NCI-H1092 (cell line): ENCODE measurements around the gene PATJ.
"Not testable (repeated sequence)": the region's sequence is repeated elsewhere in the genome, so short reads cannot be mapped to it uniquely, and the experiment has no call there.

Experiments used
- DNase-seq: peaks from one replicate; lab custom pipeline; 2025; lab: John Stamatoyannopoulos, UW

The PATJ gene

DNA sequence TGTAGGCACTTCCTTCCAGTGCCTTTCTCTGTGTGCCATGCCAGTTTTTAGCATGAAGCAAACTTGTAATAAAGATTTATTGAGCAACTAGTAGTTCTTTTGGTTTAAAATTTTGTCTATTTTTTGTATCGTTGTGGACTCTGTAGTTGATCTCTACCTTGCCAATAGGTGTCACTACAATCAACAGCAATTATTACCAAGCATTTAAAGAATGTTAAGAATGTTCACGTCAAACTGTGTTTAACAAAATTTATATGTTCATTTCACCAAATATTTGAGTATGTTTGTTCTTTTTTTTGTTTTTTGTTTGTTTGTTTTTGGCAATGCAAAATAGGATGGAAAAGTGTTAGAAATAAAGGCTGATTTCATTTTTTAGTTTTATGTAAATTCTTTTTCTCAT is 208.1 kb downstream of the PATJ start:
- no peak for DNase-seq

DNA sequence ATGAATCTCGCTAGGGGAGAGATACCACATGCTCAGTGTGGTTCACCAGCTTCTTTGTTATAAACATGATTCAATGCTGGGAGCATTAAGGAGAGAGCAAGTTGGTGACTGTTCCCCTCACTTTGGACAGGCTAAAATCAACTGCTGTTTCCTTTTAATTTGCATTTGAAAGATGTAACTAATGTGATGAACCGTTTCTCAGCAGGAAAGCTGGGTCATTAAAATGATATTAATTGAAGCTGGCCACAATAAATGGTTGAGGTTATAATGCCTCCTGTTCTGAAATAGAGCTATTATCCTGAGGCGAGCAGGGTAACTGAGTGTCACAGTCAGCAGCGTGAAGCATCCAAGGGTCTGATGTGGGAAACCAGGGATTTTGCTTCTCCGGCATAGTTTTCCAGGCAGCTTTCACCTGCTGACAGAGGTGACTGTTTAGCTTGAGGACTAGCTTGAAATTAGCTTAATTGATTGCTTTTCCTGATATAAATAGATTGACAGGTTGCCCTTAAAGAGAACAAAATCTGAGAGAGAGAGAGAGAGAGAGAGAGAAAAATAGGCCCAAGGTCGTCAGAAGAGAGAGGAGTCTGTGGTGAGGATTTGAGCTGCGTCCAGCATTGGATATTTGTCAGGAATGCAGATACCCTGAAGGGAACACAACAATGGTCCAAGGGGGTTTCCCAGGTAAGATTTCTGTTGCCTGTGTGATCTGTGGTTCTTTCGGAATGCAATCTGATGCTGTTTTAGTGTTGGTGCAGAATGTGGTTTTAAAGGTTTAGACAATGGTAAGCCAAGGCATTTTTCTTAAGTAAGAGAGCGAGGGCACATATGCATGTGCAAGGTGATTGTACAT is 209.7 kb downstream of the PATJ start:
- DNase-seq: no peak

DNA sequence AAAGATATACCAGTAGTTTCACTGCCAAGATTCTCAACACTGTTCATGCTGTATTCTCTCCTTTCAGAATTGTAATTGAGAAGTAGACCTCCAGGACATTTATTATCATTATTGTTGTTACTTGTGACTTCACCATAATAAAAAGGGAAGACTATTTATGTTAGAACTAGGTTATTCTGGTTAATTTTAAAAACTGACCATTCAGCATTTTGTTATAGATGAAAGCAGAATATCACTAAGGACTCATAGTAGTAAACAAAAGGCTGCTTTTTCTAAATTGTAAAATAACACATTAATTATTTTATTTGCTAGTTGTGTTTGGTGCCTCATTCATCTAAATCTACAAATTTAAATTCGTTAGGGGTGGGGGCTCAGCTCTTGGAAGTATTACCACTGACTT is 210.4 kb downstream of the PATJ start:
- DNase-seq: no peak

DNA sequence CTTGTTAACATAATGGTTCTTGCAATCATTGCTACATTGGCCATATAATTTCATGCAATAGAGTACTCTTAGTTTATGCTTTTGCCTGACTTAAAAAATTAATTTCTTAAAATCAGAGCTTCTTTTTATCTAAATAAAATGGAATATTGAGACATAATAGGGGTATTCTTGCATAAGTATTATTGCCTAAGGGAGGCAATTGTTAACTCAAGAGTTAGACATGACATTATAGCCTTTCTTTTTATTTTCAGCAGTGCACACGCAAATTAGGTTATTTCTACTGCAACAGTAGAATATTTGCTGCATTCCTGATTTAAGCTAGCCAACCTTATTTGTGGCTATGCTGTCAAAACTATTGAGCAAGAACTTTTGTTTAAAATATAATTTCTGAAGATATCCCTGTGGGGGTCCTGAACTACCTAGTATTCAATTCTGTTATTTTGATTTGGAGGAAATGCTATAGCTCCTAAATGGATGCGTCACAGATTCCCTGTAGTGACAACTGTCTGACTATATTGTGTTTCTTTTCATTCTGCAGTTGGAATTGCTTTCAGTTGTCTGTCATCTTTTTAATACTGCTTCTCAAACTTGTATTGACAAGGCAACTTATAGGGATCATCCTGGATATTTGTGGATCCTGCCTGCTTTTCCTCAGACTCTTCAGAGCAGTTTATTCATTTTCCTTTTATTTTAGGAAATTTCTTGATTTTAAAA is 211.0 kb downstream of the PATJ start:
- DNase-seq: no peak

DNA sequence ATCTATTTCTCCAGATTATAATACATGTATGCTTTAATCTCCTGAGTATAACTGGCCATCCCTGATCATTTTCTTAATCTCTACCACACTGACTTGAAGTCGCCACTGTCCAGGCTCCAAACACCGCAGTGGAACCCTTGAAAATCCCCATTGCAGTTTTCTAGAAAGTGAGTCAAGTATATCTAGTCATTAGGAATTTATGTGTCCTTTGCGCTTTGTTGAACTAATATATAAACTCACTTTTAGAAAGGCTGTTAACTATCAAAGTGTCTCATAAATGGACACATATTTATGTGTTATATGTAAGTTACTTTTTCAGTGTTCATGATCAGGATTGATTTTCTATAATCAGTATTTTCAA is 211.5 kb downstream of the PATJ start:
- DNase-seq: no peak

DNA sequence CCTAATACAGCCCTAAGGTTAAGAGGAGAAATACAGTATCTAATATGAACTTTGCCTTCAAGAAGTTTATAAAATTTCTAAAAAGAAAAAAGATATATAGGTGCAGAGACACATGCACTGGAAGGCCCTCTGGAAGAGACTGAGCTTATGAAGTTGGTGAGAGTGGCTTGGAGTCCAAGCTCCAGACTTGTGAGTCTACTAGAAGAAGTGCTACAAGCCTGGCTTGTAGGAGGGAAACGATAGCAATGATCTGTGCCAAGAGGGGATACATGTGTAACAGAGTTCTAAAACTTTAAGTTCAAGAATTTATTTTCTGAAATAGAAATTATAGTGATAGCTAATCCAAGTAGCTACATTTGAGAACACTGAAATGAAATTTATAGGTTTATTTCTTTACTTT is 213.0 kb downstream of the PATJ start:
- no peak for DNase-seq

DNA sequence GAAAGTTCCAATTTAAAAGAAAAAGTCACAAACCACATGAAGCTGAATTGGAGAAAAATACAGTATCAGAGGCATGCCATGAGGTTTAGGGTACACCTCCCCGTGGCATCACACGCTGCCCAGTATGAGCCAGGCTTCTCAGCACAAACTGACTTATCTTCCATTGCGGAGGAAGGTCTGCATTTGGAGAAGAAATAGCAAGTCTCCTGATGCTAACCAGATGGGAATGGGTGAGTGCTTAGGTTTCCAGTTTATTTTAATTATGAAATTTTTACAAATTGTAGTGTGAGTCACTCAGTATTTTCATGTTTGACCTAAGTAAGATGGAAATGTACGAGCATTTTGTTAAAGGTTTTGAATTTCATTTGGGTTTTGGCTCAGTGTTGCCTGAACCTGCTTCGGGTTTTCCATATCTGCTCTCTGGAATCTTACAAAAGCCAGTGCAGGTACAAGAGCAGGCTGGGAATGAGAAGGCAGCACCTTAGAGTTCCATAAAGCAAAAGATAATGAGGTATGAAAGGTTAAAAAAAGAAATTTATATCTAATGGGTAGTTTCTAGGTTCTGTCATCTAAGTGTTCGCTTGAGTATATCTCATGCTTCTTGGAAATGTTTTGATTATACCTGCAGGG is 213.9 kb downstream of the PATJ start:
- DNase-seq: no peak

DNA sequence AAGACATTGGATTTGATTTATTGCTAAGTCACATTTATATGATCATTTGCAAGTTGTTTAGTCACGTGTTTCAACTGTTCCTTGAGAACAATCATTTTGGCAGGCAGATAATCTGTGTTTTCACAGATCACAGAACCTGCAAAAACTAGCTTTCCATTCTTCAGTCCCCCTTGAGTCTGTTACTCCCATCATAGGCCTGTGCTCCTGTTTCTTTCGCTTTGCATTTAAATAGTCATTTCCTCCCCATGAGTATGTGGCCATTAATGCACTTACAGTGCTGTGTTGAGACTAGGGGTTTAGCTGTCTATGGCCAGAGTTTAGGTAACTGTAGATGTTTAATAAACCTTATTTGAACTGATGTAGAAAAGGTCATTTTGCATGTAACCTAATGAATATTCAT is 214.5 kb downstream of the PATJ start:
- no peak for DNase-seq

DNA sequence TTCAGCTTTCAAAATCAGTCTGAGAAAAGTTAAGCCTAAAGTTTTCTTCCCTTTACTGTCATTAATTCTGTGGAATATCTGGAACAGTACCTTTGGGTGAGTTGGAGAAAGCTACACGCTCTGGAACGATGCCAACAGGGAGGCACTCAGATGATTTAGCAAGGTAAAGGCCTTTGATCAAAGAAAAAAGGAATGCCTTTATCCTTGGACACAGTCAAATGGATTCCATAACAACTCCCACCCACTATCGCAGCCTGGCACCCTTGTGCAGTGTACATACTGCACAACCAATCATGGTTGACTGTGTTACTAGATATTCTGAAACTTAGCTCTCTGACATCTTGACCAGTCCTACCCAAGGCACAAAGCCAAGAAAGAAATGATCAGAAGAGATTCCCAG is 218.7 kb downstream of the PATJ start:
- no peak for DNase-seq

DNA sequence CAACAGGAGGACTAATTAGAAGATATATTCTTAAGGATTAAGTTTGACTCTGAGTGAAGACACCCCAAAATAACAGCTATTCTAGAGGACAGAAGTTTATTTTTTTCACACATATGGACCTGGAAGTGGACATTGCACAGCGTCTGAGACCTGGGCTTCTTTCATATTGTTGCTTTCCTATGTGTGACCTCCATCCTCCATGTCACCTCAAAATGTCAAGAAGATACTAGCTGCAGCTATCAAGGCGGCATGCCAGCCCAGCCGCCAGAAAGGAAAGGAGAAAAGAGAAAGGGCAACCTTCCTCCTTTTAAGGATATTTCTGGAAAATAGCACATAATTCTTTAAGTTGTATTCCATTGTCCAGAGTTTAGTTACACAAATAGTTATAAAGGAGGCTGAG is 220.4 kb downstream of the PATJ start:
- DNase-seq: no peak

DNA sequence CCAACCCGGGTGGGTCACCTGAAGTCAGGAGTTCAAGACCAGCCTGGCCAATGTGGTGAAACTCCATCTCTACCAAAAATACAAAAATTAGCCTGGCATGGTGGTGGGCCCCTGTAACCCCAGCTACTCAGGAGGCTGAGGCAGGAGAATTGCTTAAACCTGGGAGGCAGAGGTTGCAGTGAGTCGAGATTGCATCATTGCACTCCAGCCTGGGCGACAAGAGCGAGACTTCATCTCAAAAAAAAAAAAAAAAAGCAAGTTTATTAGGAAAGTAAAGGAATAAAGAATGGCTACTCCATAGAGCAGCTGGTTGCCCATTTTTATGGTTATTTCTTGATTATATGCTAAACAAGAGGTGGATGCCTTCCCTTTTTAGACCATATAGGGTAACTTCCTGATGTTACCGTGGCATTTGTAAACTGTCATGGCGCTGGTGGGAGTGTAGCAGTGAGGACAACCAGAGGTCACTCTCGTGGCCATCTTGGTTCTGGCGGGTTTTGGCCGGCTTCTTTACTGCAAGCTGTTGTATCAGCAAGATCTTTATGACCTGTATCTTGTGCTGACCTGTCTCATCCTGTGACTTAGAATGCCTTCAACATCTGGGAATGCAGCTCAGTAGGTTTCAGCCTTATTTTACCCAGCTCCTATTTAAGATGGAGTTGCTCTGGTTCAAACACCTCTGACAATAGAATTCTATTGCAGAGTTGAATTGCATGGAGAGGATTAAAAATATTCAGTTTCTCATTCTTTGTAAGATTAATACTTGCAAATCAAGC is 224.4 kb downstream of the PATJ start:
- DNase-seq: not testable (repeated sequence)

DNA sequence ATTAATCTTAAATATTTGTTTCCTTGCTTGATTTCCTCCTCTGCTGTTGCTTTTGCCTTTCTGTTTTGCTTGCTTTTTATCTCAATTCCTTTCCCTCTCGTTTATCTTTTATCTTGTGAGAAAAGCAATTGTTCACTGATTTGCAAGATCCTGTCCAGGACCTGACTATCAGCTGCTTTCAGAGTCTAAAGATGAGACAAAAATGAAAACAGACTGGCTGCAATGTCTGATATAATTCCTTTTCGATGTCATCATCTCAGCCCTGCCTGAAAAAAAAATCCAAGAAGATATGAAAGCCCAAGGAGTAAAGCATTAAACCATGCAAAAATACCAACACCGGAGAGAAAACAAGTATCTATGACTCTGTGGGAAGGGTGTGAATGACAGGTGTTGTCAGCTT is 225.5 kb downstream of the PATJ start:
- no peak for DNase-seq

DNA sequence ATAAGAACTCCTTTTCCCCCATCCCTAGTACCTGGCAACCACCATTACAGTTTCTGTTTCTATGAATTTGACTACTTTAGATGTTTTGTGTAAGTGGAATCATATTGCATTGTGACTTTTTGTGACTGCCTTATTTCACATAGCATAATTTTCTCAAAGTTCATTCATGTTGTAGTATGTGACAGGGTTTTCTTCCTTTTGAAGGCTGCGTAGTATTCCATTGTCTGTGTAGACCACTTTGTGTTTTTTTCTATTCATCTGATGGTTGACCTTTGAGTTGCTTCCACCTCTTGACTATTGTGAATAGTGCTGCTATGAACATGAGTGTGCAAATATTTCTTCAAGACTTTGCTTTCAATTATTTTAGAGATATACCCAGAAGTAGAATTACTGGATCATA is 226.6 kb downstream of the PATJ start:
- DNase-seq: no peak

DNA sequence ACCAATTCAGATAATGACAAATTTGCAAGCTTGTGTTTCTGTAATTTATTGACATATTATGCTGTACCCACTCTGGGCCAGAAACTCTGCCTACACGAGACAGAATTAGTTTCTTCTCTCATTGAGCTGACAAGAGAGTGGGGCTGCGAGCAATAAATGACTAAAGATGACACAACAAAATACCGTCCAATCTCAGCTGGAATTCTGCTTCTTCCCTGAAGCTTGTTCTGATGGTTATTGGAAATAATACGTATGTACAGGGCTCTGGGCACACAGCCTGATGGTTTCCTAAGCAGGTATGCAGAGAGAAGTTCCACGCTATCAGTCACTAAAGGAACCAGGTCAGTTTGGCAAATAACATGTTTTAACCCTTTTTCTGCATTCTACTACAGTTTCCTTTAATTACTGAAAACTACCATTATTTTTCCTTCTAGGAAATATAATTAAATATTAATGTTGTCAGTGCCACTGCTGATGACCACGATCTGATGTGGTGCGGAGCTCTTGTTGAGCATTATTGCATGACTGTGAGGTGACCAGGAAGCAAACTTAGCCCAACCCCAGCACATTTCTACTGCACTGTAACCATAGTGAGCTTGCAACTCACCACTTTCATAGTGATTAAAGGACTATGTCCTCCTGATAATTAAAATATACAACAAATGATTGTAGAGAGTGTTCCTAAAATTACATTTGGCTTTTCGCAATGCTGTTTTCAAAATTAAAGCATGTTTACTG is 231.0 kb downstream of the PATJ start:
- no peak for DNase-seq

DNA sequence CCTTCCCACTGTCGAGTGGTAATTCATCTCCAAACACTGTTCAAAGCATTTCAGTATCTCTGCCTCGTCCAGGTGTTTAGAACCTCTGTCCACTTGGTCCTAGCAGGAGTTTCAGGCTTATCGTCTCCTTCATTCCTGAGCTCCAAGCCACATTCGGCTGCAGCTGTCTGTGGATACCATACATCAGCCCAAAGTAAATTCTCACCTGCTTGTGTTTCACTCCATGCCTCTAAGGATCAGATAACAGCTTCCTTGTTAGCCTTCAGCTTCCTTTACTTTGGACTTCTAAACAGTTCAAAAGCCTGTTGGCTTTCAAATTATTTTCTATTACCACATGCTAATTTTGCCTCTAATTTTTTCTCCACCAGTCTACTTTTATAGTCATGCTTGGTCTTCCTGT is 233.4 kb downstream of the PATJ start:
- no peak for DNase-seq

DNA sequence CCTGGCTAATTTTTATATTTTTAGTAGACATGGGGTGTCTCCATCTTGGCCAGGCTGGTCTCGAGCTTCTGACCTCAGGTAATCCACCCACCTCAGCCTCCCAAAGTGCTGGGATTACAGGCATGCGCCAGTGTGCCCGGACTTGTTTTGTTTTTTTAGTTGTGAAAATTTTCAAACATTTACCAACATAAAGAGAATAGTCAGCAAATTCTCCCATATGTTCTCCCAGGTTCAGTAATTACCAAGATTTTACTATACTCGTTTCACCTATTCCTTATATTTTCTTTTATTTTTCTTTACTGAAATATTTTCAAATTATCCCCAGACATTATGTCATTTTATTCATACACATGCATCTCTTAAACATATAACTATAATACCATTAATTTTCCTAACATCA is 234.3 kb downstream of the PATJ start:
- no peak for DNase-seq

DNA sequence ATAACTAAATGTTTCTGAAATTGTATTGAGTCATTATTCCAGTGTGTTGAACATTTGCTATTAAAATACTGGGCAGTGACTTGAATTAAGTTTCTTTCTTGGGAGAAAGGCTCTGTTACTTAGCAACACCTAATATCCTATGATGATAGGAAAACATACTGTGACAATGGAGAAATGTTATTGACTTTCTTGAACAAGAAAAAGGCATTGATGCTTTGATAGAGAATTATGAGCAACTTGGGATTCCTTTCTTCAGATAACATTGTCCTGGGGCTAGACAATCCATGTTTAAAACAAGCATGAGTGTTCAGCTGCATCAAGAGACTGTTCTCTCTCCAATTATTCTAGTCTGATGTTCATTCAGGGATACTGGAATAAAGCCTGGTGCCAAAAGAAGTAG is 236.5 kb downstream of the PATJ start:
- no peak for DNase-seq

DNA sequence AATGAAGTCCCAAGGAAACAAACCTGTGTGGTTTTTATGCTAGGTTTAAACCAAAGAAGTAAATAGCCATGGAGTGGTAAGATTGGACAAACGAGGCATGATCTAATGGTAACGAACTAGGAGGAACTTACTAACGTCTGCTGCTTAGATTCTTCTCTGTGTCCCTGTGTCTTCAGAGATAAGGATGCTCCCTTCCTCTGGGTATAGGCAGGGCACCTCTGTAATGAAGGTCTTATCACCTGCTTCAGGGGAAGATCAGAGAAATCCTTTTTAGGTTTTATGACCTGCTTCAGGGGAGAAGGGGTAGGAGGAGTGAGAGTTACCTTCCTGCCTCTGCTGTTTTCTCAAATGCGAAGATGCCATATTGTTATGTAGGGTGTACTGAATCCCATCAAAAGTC is 237.4 kb downstream of the PATJ start:
- DNase-seq: no peak

DNA sequence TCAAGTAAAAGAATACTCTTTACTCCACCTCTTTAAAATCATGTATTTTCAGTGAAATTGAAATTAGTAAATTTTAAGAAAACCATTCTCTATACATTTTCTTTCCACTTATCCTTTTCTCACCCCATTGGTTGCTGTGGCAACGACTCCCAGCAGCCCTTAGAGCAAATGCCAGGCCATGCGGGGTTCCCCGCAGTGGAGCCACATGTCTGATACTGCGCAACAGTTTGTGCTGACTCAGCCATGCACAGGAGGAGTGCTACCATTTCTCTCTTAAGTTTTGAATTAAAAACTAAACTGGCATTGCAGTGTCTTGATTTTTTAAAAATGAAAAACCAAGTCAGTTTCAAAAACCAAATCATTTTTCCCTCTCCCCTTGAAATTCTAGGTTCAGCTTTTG is 238.3 kb downstream of the PATJ start:
- DNase-seq: no peak

DNA sequence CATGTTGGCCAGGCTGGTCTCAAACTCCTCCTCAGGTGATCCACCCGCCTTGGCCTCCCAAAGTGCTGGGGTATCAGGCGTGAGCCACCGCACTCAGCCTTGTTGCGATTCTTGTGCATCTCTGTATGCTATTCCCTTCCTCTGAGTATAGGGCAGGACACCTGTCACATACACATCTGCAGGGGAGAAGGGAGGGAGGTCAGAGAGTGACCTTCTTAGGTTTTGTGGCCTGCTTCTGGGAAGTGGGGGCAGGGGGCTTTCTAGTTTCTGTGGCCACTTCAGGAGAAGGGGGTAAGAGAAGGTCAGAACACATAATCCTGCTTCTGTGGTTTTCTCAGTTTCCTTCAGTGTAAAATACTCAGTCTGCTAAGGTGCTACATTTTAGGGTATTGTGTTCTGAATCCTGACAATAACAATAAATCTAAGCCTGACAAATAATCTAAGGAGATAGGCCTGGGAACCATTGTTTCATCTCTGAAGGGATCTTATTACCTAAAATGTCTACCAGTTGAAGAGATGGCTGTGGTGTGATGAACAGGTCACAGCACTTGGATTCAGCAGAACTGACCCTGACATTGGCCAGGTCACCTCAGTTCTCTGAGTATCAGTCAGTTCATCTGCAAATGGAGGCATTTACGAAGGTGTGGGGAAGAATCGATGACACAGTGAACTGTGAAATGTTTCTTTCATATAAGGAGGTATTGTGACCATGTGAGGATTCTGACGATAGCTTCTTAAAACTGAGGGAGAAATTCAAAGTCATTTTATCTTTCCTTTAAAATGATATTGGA is 239.8 kb downstream of the PATJ start:
- DNase-seq: no peak

DNA sequence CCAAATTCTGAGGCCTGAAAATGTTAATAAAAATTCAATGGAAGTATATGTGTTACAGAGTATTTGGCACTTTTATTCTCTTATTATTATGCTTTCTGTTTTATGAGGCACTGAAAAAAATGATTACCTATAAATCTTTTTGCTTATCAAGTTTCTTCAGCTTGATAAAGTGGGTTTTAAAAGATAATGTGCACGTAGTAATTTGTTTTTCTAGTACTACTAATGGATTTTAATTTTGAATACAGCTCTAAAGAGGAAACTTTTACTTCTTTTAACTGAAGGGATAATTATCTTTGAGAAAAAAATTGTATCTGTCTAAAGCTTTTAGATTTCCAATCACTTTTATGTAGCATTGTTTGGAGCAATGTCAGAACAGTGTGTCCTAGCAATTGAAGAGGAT is 241.0 kb downstream of the PATJ start:
- DNase-seq: no peak
